ENCODE data around the gene SLC12A3. TPM values are rescaled to one million over a fixed set of nuclear protein-coding genes. Genes with fewer than 3 reads are reported as not detected.

SLC12A3 gene
- total and polyA plus RNA-seq, 2 of the 4 experiments (the other 2 are of a cell fraction): not detected

DNA sequence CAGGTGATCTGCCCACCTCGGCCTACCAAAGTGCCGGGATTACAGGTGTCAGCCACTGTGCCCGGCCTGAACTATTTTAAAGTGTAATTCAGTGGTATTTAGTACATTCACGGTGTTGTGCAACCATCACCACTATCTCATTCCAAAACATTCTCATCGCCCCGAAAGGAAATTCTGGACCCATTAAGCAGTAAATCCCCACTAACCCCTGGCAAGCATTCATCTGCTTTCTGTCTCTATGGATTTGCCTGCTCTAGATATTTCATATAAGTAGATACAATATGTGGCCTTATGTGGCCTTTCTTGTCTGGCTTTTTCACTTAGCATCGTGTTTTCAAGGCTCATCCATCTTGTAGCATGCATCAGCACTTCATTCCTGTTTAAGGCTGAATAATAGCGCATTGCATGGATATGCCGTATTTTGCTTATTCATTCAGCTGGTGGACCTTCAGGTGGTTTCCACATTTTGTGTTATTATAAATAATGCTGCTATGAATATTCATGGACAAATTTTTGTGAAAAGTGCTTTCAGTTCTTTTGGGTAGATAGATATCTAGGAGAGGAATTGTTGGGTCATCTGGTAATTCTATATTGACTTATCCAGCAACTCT is 58.6 kb downstream of the SLC12A3 start:
- dilution Hi-C loops (cut with HindIII; ENCODE audit: low sequenced_read_pairs, unreplicated experiment) (no loop called here), in situ Hi-C loops (cut with MboI; ENCODE audit: low sequenced_read_pairs) (no loop called here), intact Hi-C loops (cut with micrococcal nuclease) (no loop called here)
- H2AK9ac ChIP-seq (replicated peaks; ENCODE audit: low read depth, low read length, poor library complexity): no peak overlapping the region
- no CpG with 5 or more reads among the region's 9 CpGs for WGBS, 2 experiments (ENCODE audit: extremely low coverage in 2 of 2, insufficient read length in 1 of 2)
- H3K4ac ChIP-seq (ENCODE audit: low read depth, low read length): no peak overlapping the region
- BruUV-seq (replicated peaks): no TSS peak
- peaks cover 13% of the 10 kb centered on the region for H3K27me3 ChIP-seq (ENCODE audit: control insufficient read depth, insufficient read depth, low read length)
- no peak overlapping the region for H3K27ac ChIP-seq (ENCODE audit: insufficient read depth, low read length)
- H2BK15ac ChIP-seq (ENCODE audit: low read depth, low read length): no peak overlapping the region
- TF ChIP-seq CEBPB (IDR thresholded peaks at IDR 0.05; ENCODE audit: low read depth, low read length) (peak; percentile 76), RAD21 (IDR thresholded peaks at IDR 0.05; ENCODE audit: low read length) (no peak)
- TF ChIP-seq, protein P1, sequence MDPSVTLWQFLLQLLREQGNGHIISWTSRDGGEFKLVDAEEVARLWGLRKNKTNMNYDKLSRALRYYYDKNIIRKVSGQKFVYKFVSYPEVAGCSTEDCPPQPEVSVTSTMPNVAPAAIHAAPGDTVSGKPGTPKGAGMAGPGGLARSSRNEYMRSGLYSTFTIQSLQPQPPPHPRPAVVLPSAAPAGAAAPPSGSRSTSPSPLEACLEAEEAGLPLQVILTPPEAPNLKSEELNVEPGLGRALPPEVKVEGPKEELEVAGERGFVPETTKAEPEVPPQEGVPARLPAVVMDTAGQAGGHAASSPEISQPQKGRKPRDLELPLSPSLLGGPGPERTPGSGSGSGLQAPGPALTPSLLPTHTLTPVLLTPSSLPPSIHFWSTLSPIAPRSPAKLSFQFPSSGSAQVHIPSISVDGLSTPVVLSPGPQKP (IDR thresholded peaks at IDR 0.05; ENCODE audit: borderline replicate concordance, low read depth, low read length): no peak
- H3K9me1 ChIP-seq (ENCODE audit: insufficient read depth, low read length): no peaks in the 10 kb centered on the region
- ATAC-seq (ENCODE audit: low read depth) (no peak), DNase-seq (no peak)
- no peak overlapping the region for H3K9ac ChIP-seq (ENCODE audit: low read depth, low read length)
- H4K20me1 ChIP-seq (ENCODE audit: insufficient read depth, low read length): no peaks in the 10 kb centered on the region
- H2BK20ac ChIP-seq (ENCODE audit: low read depth, low read length): no peak overlapping the region
- no peak overlapping the region for H3K23ac ChIP-seq (ENCODE audit: low read depth, low read length)
- H2AFZ ChIP-seq (replicated peaks; ENCODE audit: low read length, poor library complexity): no peak overlapping the region
- no peaks in the 10 kb centered on the region for H3K79me1 ChIP-seq (ENCODE audit: low read depth in 1 of 2, low read length in 2 of 2)
- no peaks in the 10 kb centered on the region for H3K4me1 ChIP-seq (ENCODE audit: control insufficient read depth, insufficient read depth, low read length)
- no peak overlapping the region for H2BK5ac ChIP-seq (ENCODE audit: low read depth, low read length, poor library complexity, severe bottlenecking)
- no peaks in the 10 kb centered on the region; the same call in 1 of the 2 replicates for H3K36me3 ChIP-seq (ENCODE audit: control insufficient read depth, insufficient read depth, low read length)
- no peak overlapping the region for H2BK120ac ChIP-seq (ENCODE audit: low read depth, low read length)
- H3K9me3 ChIP-seq (ENCODE audit: control insufficient read depth, insufficient read depth, low read length): no peaks in the 10 kb centered on the region
- H3K18ac ChIP-seq (ENCODE audit: low read depth, low read length): no peak overlapping the region
- H3K4me2 ChIP-seq (ENCODE audit: low read depth, low read length): no peak overlapping the region
- H4K91ac ChIP-seq (ENCODE audit: insufficient read depth, low read depth, low read length): no peak overlapping the region
- H2AK5ac ChIP-seq (ENCODE audit: low read depth, low read length): no peak overlapping the region
- ChIA-PET CTCF (no interaction called here), POLR2A (ENCODE audit: unreplicated experiment) (no interaction called here)
- no peak overlapping the region for H3K56ac ChIP-seq (ENCODE audit: extremely low read depth, insufficient read depth, low read length)
- H3K14ac ChIP-seq (replicated peaks; ENCODE audit: low read depth, low read length): no peak overlapping the region
- no peak overlapping the region for H4K8ac ChIP-seq (ENCODE audit: low read depth in 2 of 2, low read length in 2 of 2)
- no peak overlapping the region for H4K5ac ChIP-seq (ENCODE audit: low read depth, low read length)
- H3K4me3 ChIP-seq (ENCODE audit: insufficient read depth, low read depth, low read length): no peak overlapping the region
